Karpas-422 (cell line): Measurements from ENCODE around the gene CD33. TPM values are rescaled to one million over a fixed set of nuclear protein-coding genes. Genes with fewer than 3 reads are reported as not detected.
A peak's percentile ranks its signal among the peaks of the same experiment; 100 is the strongest.

Source experiments
- DNase-seq: peaks from one replicate; pipeline ENCODE4 v3.0.0-alpha.2; 2015
- H2AFZ ChIP-seq: fragments of 200-600 bp; sonication (generic); 2 replicates; pipeline ENCODE4 v1.6.1; 2014; ENCODE audit warnings: antibody characterized with exemption, low read length, mixed read lengths
- H3K27ac ChIP-seq: fragments of 200-600 bp; sonication (generic); 2 replicates; pipeline ENCODE4 v1.5.1; 2014; ENCODE audit warnings: mild to moderate bottlenecking, low read length, moderate library complexity
- H3K27me3 ChIP-seq: fragments of 200-600 bp; sonication (generic); 2 replicates; pipeline ENCODE4 v1.6.1; 2014; ENCODE audit warnings: low read length, mixed read lengths
- H3K36me3 ChIP-seq: fragments of 200-600 bp; sonication (generic); 2 replicates; pipeline ENCODE4 v1.6.1; 2014; ENCODE audit warnings: low read length, mixed read lengths; ENCODE audit not compliant: insufficient read depth
- H3K4me1 ChIP-seq: fragments of 200-600 bp; sonication (generic); 2 replicates; pipeline ENCODE4 v1.6.1; 2014; ENCODE audit warnings: mild to moderate bottlenecking, low read length, mixed read lengths
- H3K4me2 ChIP-seq: fragments of 200-600 bp; sonication (generic); 2 replicates; pipeline ENCODE4 v1.6.1; 2014; ENCODE audit warnings: low read length, low read depth, mild to moderate bottlenecking; ENCODE audit not compliant: poor library complexity, severe bottlenecking
- H3K4me3 ChIP-seq: fragments of 200-600 bp; sonication (generic); 2 replicates; pipeline ENCODE4 v1.5.1; 2014; ENCODE audit warnings: mild to moderate bottlenecking, antibody characterized with exemption, low read length, mixed read lengths
- H3K79me2 ChIP-seq: fragments of 200-600 bp; sonication (generic); 2 replicates; pipeline ENCODE4 v1.6.1; 2014; ENCODE audit warnings: mild to moderate bottlenecking, low read length, mixed read lengths
- H3K9ac ChIP-seq: fragments of 200-600 bp; sonication (generic); 2 replicates; pipeline ENCODE4 v1.6.0; 2014; ENCODE audit warnings: low read length
- H3K9me2 ChIP-seq: fragments of 200-600 bp; sonication (generic), shearing (Covaris generic); replicated peaks from 2 replicates; pipeline ENCODE4 v1.6.0; 2014; ENCODE audit warnings: mild to moderate bottlenecking, low read length, moderate library complexity; ENCODE audit not compliant: insufficient read depth
- H3K9me3 ChIP-seq: fragments of 300-700, 200-600 bp; sonication (generic); 2 replicates; pipeline ENCODE4 v1.6.1; 2014; ENCODE audit warnings: low read length, mixed read lengths
- H4K20me1 ChIP-seq: fragments of 200-600 bp; sonication (generic); 2 replicates; pipeline ENCODE4 v1.6.1; 2014; ENCODE audit warnings: mild to moderate bottlenecking, antibody characterized with exemption, low read length, low read depth; ENCODE audit not compliant: insufficient read depth
- total RNA-seq: library from RNA; depleted of rRNA; stranded (reverse); fragments of >200 nt; shearing (Covaris generic); gene quantifications from 2 replicates; pipeline ENCODE4 v1.2.3, GENCODE V29; 2014; ENCODE audit warnings: low replicate concordance

The CD33 gene
- total RNA-seq, 1 experiment from 2014 or later: 18.1 TPM

DNA sequence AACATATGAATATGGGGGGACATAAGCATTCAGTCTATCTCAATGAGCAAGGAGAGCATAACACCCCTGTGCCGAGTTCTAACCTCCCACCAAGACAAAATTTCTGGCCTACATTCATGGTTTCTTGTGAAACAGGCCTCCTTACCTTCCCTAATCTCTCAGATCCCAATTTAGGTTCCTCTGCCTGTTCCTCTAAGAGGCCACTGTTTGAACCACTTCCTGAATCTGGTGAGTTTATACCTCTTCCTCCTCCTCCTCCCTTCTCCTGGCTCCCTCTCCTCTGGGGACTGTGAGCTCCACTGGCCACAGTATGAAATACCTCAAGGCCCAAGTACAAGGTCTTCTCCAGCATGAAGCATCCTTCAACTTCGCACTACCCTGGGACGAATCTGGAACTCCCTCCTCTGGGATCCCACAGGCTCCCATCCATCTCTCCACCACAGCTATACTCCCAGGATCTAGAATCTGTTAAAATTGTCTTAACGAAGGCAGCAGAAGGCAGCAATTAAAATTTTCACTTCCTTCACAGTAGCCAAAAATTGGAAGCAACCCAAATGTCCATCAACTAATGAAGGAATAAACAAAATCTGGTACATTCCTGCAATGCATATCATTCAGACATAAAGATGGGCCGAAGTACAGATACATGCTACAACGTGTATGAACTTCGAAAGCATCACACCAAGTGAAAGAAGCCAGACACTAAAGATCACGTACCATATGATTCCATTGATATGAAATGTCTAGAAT, 18.2 kb downstream of the CD33 start:
- Histone ChIP-seq H3K9ac (no peak overlapping the region), H4K20me1 (no peaks in the 10 kb centered on the region), H3K27me3 (no peaks in the 10 kb centered on the region), H3K4me3 (no peak overlapping the region), H3K4me1 (peaks cover 4% of the 10 kb centered on the region), H3K9me3 (no peaks in the 10 kb centered on the region), H3K79me2 (no peaks in the 10 kb centered on the region), H3K4me2 (no peak overlapping the region), H3K27ac (no peak overlapping the region), H3K9me2 (no peaks in the 10 kb centered on the region), H3K36me3 (no peaks in the 10 kb centered on the region), H2AFZ (no peak overlapping the region)
- no peak for DNase-seq

DNA sequence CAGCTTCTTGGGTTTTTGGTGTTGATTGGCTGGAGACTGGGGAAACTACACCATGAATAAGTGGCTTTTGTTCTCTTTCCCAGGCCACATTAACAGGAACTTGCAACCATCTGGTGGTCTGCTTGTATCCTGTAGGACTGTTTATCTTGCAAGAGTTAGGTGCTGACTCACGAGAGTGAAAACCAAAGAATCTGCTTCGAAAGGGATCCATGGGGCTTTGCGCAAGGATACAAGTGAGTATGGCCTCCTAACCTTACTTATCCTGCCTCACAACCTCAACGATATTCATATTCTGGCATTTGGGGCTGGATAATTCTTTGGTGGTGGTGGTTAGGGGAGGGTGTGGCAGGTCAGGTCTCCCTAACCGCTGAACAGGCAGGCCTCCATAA, 21.3 kb downstream of the CD33 start:
- H3K9ac ChIP-seq: no peak overlapping the region
- H3K4me3 ChIP-seq: no peak overlapping the region
- H4K20me1 ChIP-seq: no peaks in the 10 kb centered on the region
- no peak for DNase-seq
- H3K27me3 ChIP-seq: no peaks in the 10 kb centered on the region
- no peak overlapping the region for H3K27ac ChIP-seq
- H3K9me3 ChIP-seq: no peaks in the 10 kb centered on the region; the same call in 1 of the 2 replicates
- H3K36me3 ChIP-seq: no peaks in the 10 kb centered on the region
- no peak overlapping the region for H3K4me2 ChIP-seq
- H3K79me2 ChIP-seq: no peaks in the 10 kb centered on the region
- no peak overlapping the region for H2AFZ ChIP-seq
- H3K4me1 ChIP-seq: peaks cover 11% of the 10 kb centered on the region
- no peaks in the 10 kb centered on the region for H3K9me2 ChIP-seq

DNA sequence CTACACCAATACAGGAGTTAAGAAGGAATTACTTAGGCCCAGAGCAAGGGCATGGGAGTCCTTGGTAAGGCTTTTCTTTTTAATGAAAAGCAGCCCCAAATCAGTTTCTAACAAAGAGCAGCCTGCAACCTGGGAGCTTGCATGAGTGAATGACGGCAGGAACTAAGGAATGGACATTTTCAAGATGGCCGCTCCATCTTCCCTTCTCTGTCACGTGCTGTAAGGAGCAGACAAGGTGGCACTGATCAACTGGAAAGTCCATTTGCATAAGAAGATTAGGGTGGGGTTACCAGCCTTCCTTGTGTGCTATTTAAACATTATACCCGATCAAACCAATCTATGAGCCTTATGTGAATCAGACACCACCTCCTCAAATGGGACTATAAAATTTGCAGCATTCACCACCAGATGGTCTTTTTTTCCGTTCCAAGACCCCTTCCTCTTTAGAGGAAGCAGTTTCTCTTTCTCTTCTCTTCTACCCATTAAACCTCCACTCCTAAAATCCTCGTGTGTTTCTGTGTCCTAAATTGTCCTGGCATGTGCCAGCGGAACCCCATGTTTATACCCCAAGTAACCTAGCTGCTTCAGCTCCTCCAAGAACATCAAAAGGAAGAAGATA, 23.2 kb downstream of the CD33 start:
- no peak overlapping the region for H3K4me2 ChIP-seq
- peak; percentile 55 for DNase-seq
- H3K27me3 ChIP-seq: no peaks in the 10 kb centered on the region
- H3K36me3 ChIP-seq: no peaks in the 10 kb centered on the region
- no peak overlapping the region for H3K9ac ChIP-seq
- H3K4me3 ChIP-seq: no peak overlapping the region
- H3K27ac ChIP-seq: no peak overlapping the region
- H2AFZ ChIP-seq: peak overlapping the region; percentile 28; the same call in 1 of the 2 replicates
- no peaks in the 10 kb centered on the region; the same call in 1 of the 2 replicates for H3K9me3 ChIP-seq
- no peaks in the 10 kb centered on the region for H3K9me2 ChIP-seq
- peaks cover 11% of the 10 kb centered on the region for H3K4me1 ChIP-seq
- H4K20me1 ChIP-seq: no peaks in the 10 kb centered on the region
- no peaks in the 10 kb centered on the region for H3K79me2 ChIP-seq

DNA sequence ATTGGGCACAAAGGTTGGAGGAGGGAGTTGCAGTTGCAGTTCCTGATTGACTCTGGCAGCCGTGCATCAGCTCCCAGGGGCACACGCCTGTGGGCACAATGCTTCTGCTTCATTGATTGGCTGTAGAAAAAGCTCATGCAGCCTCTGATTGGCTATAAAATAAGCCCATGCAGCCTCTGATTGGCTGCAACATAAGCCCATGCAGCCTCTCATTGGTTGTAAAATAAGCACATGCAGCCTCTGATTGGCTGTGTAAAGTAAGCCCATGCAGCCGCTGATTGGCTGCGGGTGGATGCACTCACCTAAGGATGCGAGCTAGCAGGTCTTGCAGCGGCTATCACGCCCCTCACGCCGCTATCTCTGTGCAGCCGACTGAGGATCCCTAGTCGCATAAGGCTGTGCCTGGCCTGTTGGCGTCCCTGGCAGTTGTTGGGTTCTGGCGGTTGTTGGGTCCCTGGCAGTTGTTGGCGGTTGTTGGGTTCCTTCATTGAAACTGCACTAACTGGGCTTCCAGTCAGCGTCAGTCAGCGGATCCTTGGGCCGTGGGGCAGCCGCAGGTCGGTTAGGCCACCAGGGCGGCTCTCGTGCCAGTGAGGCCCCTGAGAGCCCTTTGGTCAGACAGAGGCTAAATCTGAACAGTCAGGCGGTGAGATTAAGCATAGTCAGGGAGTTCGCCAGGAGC, 26.0 kb downstream of the CD33 start, which contains the start of gene SIGLECL1:
TSS of gene SIGLECL1 (plus strand) at position 295 of the 682 bp plus-strand sequence. CDS start 12,993 bp downstream, outside the sequence.
- peak; percentile 68 for DNase-seq
- Histone ChIP-seq H3K27ac (no peak within 1 kb of the TSS), H2AFZ (no peak within 1 kb of the TSS), H3K27me3 (no peaks in the 10 kb centered on the region), H4K20me1 (no peaks in the 10 kb centered on the region), H3K4me1 (peaks cover 12% of the 10 kb centered on the region), H3K79me2 (no peaks in the 10 kb centered on the region), H3K4me2 (no peak within 1 kb of the TSS), H3K9me3 (no peaks in the 10 kb centered on the region; the same call in 1 of the 2 replicates), H3K36me3 (no peaks in the 10 kb centered on the region), H3K9me2 (no peaks in the 10 kb centered on the region), H3K4me3 (no peak within 1 kb of the TSS), H3K9ac (no peak within 1 kb of the TSS)

DNA sequence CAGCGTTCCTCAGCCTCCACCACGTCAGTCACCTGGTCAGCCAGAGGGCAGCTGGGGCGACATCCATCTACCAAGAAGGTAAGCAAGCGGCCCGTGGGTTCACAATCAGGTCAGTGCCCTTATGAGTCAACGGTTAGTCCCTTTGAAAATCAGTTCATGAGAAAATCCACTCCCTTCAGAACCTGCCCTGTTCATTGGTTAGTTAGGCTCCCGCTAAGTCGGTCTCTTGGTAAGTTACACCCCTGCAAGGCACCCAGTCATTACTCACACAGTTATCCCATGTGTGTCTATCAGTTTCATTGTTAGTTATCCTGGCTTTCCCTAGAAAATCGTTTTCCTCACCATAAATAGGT, 26.6 kb downstream of the CD33 start:
- H4K20me1 ChIP-seq: no peaks in the 10 kb centered on the region
- DNase-seq: no peak
- H3K9me2 ChIP-seq: no peaks in the 10 kb centered on the region
- H3K79me2 ChIP-seq: no peaks in the 10 kb centered on the region
- H3K9me3 ChIP-seq: no peaks in the 10 kb centered on the region; the same call in 1 of the 2 replicates
- H3K4me2 ChIP-seq: no peak overlapping the region
- peaks cover 17% of the 10 kb centered on the region for H3K4me1 ChIP-seq
- no peaks in the 10 kb centered on the region for H3K36me3 ChIP-seq
- H3K27ac ChIP-seq: no peak overlapping the region
- no peaks in the 10 kb centered on the region for H3K27me3 ChIP-seq
- H2AFZ ChIP-seq: no peak overlapping the region
- no peak overlapping the region for H3K4me3 ChIP-seq
- H3K9ac ChIP-seq: no peak overlapping the region

DNA sequence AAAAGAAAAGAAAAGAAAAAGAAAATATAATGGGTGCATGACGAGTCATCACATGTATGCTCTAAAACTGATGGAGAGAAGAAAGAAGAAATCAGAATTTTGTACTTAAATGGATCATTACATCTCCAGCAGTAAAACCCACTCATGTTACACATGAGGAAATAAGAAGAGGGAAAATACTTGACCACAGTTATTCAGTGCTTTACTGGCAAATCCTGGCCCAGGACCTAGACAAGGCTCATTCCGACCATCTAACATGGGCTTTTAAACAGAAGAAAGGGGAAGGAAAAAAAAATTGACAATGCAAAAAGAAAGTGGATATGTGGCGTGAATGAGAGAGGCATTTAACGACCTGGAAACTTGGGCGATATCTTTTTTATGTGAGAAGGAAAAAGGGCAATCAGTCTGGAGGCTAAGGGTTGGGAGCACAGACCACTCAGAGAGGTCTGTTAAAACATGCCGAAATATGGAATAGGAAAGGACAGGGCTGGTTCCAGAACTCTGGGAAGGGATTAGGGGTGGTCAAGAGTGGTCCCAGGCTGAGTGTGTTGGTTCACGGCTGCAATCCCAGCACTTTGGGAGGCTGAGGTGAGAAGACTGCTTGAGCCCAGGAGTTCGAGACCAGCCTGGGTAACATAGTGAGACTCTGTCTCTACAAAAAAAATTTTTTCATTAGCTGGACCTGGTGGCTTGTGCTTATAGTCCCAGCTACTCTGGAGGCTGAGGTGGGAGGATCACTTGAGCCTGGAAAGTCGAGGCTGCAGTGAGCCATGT, 27.6 kb downstream of the CD33 start:
- Histone ChIP-seq H3K79me2 (no peaks in the 10 kb centered on the region), H3K9ac (no peak overlapping the region)

DNA sequence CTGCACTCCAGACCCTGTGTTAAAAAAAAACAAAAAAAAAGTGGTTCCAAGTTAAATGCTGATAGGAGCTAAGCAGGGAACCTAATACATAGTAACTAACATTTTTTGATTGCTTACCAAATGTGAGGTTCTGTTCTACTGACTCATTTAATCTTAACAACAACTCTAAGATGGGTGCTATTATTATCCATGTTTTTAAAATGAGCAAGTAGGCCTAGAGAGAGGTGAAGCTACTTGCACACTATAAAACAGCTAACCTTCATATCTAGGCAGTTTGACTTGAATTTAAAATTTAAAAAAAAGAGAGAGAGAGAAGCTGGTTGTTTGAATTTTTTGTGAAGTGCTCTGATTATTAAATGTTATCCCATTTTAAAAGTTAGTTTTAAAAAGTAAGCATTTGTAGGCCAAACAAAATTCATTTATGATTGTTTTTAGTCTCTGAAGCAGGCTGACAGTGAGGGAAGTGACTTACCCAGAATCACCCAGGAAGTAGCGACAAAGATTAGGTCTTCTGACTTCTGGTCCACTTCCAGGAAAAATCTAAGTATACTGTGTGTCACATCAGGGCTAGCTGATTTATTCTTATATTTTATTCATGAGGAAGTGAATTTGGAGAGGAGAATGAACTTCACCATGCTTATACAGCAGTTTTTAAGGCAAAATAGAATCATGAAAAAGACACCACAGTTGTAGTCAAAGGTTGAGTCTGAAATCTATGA, 28.4 kb downstream of the CD33 start:
- H3K4me2 ChIP-seq: no peak overlapping the region
- H4K20me1 ChIP-seq: no peaks in the 10 kb centered on the region
- peaks cover 21% of the 10 kb centered on the region for H3K4me1 ChIP-seq
- H3K9me2 ChIP-seq: no peaks in the 10 kb centered on the region
- no peak for DNase-seq
- no peak overlapping the region for H2AFZ ChIP-seq
- no peaks in the 10 kb centered on the region for H3K36me3 ChIP-seq
- no peaks in the 10 kb centered on the region for H3K79me2 ChIP-seq
- H3K4me3 ChIP-seq: no peak overlapping the region
- no peak overlapping the region for H3K9ac ChIP-seq
- no peaks in the 10 kb centered on the region for H3K27me3 ChIP-seq
- no peaks in the 10 kb centered on the region; the same call in 1 of the 2 replicates for H3K9me3 ChIP-seq
- H3K27ac ChIP-seq: no peak overlapping the region

More for the DNA sequence above, 27.6 kb downstream of the CD33 start:
- H3K27me3 ChIP-seq: no peaks in the 10 kb centered on the region
- DNase-seq: no peak
- H4K20me1 ChIP-seq: no peaks in the 10 kb centered on the region
- H3K4me1 ChIP-seq: peaks cover 19% of the 10 kb centered on the region
- H3K9me3 ChIP-seq: no peaks in the 10 kb centered on the region; the same call in 1 of the 2 replicates
- no peak overlapping the region for H2AFZ ChIP-seq
- H3K27ac ChIP-seq: no peak overlapping the region
- no peak overlapping the region for H3K4me3 ChIP-seq
- H3K9me2 ChIP-seq: no peaks in the 10 kb centered on the region
- no peak overlapping the region for H3K4me2 ChIP-seq
- H3K36me3 ChIP-seq: no peaks in the 10 kb centered on the region
